Activated CD4-positive, CD25-positive, alpha-beta regulatory T cell treated with anti-CD3 and anti-CD28 coated beads, Interleukin-2, amount 50 U/mL, for 24 hours (primary cell): ENCODE results near the gene RNASE11.
"Not testable (repeated sequence)": the region's sequence is repeated elsewhere in the genome, so short reads cannot be mapped to it uniquely, and the experiment has no call there.

Experiments used
- ATAC-seq, 2 donors: fragments of 150-1000 bp; cut with Tn5 transposase; one replicate each; pipeline ENCODE4 v1.10.0; 2021; ENCODE audit warnings: mild to moderate bottlenecking in 1 of 2, moderate library complexity in 1 of 2

RNASE11 gene

GRCh38 chr14:20578784-20579502, 8.9 kb downstream of the RNASE11 start:
- ATAC-seq, result peak in 1 of 2 donors; percentile 17

- no peak for ATAC-seq
These were observed 9.5 kb downstream of the RNASE11 start for GRCh38 chr14:20578325-20578724.

DNA sequence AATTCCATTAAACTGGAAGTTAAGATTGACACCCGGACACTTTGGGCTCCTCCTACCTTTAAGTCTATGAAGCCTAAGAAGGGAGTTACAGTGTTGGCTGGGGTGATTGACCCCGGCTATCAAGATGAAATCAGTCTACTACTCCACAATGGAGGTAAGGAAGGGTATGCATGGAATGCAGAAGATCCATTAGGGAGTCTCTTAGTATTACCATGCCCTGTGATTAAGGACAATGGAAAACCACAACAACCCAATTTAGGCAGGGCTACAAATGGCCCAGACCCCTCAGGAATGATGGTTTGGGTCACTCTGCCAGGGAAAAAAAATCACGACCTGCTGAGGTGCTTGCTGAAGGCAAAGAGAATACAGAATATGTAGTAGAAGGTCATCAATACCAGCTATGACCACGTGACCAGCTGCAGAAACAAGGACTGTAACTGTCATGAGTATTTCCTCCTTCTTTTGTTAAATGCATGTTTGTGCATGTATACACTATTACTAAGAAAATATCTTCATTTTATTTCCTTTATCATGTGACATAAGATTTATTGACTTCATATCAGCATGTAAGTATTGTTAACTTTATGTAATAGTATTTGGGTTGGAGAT, 15.3 kb downstream of the RNASE11 start:
- not testable (repeated sequence) for ATAC-seq

DNA sequence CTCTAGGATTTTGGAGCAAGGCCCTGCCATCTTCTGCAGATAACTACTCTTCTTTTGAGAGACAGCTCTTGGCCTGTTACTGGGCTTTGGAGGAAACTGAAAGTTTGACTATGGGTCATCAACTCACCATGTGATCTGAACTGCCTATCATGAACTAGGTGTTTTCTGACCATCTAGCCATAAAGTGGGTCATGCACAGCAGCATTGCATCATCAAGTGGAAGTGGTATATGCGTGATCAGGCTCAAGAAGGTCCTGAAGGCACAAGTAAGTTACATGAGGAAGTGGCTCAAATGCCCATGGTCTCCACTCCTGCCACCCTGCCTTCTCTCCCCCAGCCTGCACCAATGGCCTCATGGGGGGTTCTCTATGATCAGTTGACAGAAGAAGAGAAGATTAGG, 17.1 kb downstream of the RNASE11 start:
- ATAC-seq, result not testable (repeated sequence)

DNA sequence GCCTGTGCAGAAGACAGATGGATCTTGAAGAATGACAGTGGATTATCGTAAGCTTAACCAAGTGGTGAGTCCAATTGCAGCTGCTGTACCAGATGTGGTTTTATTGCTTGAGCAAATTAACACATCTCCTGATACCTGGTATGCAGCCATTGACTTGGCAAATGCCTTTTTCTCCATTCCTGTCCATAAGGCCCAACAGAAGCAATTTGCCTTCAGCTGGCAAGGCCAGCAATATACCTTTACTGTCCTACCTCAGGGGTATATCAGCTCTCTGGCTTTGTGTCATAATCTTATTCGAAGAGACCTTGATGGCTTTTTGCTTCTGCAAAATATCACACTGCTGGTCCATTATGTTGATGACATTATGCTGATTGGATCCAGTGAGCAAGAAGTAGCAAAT, 17.9 kb downstream of the RNASE11 start:
- ATAC-seq, result not testable (repeated sequence)

GRCh38 chr14:20569066-20569465, 18.7 kb downstream of the RNASE11 start:
- ATAC-seq, result no peak

DNA sequence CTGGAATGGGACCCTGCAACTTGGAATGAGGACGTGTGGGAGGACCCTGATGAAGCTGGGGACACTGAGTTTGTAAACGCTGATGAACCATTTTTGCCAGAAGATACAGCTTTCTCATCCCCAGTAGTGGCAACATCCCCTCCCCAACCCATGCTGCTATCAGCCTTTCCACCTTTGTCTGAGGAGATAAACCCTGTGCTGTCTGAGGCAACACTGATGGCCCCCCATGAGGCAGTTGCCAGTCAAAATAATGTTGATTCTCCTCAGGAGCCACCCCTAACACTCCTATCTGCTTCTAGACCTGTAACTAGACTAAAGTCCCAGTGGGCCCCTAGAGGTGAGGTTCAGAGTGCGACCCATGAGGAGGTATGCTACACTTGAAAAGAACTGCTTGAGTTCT, 19.4 kb downstream of the RNASE11 start:
- no peak for ATAC-seq

DNA sequence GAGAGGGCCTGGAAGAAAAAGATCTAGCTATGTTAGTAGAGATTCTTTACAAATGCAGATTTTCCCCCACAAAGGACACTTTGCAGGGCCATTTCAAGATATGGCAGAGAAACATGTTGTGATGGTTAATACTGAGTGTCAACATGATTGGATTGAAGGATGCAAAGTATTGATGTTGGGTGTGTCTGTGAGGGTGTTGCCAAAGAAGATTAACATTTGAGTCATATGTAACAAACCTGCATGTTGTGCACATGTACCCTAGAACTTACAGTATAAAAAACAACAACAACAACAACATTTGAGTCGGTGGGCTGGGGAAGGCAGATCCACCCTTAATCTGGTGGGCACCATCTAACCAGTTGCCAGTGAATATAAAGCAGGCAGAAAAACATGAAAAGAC, 20.6 kb downstream of the RNASE11 start:
- not testable (repeated sequence) for ATAC-seq

GRCh38 chr14:20564501-20564997, 23.3 kb downstream of the RNASE11 start:
- ATAC-seq, result no peak

- ATAC-seq, result no peak
These were observed 23.8 kb downstream of the RNASE11 start for GRCh38 chr14:20563971-20564370.

DNA sequence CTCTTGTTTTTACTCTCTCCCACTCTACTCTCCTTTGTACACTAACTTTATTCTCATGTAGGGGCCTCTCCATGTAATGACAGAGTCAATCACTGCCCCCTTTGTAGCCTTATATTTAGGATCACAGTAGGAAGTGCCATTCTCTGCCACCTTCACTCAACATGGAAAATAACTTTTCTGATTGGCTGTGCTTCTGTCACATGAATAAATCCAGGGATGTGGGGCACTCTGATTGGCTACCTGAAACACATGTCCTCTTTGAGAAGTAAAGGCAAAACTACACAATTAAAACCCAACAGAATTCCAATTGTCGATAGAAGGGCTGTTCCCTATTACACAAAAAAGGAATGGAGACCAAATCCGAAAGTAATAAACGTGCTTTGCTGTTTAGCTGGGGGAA, 26.8 kb downstream of the RNASE11 start, which contains the start of gene RNASE9:
RNASE9 (minus strand) TSS at position 87 of the 400 bp plus-strand sequence.
- ATAC-seq, result no peak

DNA sequence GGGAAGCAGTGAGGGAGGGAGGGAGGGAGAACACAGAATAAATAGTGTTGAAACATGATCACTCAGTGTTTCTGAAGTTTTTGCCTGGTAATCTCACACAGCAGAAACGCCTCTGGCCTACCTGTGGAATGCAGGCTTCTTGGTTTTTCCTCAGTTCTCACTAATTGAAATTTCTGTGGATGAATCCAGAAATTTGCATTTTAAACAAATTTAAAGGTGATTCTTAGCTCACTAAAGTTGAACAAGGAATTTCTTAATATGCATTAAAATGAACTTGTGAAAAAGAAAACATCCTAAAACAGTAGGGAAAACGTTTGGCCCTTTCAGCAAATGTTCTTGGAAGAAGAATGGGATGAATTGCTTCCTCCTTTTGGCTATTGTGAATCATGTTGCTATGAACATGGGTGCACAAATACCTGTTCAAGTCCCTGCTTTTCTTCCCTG, 28.3 kb downstream of the RNASE11 start:
- ATAC-seq, result no peak

- no peak for ATAC-seq
These were observed 30.6 kb downstream of the RNASE11 start for GRCh38 chr14:20557212-20557542.

- no peak for ATAC-seq
These were observed 31.1 kb downstream of the RNASE11 start for GRCh38 chr14:20556500-20557211.

GRCh38 chr14:20555845-20556244, 32.0 kb downstream of the RNASE11 start:
- ATAC-seq, result no peak

GRCh38 chr14:20553024-20553423, 34.8 kb downstream of the RNASE11 start:
- ATAC-seq, result no peak

GRCh38 chr14:20551606-20552005, 36.2 kb downstream of the RNASE11 start:
- no peak for ATAC-seq

DNA sequence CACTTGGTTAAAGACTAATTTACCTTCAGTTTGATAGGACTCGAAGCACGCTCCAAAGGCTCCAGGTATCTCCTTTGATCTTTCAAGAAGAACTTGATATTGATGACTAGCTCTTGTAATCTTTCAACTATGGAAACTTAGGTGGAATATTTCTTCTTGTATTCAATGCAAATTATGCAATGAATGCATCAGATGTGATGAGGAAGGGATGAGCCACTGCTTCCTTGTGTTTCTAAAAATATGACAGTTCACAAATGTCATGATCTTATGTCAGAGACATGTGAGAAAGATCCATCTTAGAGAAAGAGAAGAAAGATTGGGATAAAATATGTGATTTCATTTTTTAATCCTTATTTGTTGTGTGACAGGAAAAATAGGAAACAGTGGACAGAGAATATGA, 36.9 kb downstream of the RNASE11 start:
- no peak for ATAC-seq

GRCh38 chr14:20548414-20549158, 39.2 kb downstream of the RNASE11 start:
- ATAC-seq, result no peak

GRCh38 chr14:20546877-20547276, 40.9 kb downstream of the RNASE11 start:
- ATAC-seq, result no peak

DNA sequence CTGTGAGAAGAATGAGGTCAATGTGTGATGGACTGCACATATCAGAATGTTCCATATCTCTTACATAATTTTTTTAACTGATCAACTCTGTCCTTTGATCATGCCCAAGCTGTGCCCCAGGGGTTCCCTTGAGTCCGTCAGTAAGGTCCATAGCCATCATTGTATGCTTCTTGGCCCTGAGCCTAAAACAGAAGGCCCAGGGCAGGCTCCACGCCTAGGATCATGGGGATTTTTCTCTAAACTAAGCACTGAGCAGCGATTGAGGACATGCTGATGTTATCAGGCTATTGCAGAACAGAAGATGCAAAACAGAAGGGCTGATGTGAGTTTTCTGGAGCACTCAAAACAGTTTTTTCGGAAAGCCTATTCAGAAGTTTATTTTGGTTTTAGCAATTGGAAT, 47.9 kb downstream of the RNASE11 start:
- ATAC-seq, result no peak
